ENCODE results near the gene DEXI.

DEXI gene

GRCh38 chr16:10892782-10893318, 49.4 kb downstream of the DEXI start:
- POLR2A ChIA-PET, result interaction anchor here (1.6 kb wide), 1 partner anchor 14 kb away, joined by 4 read pairs; no protein-coding TSS in a partner anchor
- CTCF ChIA-PET, result interaction anchor here (0.9 kb wide), 1 partner anchor 25 kb away, joined by 3 read pairs; no protein-coding TSS in a partner anchor
- TF ChIP-seq ZNF274 (IDR thresholded peaks at IDR 0.05; ENCODE audit: low read length) (no peak), ZNF274 (tag by site-specific recombination; IDR thresholded peaks at IDR 0.05; ENCODE audit: borderline replicate concordance) (no peak), MYNN (tag by site-specific recombination; IDR thresholded peaks at IDR 0.05; ENCODE audit: borderline replicate concordance) (no peak), CTCF (tag by site-specific recombination; IDR thresholded peaks at IDR 0.05) (no peak), KLF7 (tag by site-specific recombination; IDR thresholded peaks at IDR 0.05; ENCODE audit: borderline replicate concordance) (no peak), ZNF777 (tag by site-specific recombination; IDR thresholded peaks at IDR 0.05; ENCODE audit: borderline replicate concordance) (no peak), ZNF24 (tag by site-specific recombination; IDR thresholded peaks at IDR 0.05) (no peak), HOXD13 (CRISPR knock-in tag; IDR thresholded peaks at IDR 0.05; ENCODE audit: borderline replicate concordance) (no peak), ZSCAN30 (tag by site-specific recombination; IDR thresholded peaks at IDR 0.05) (no peak)
- TF ChIP-seq, protein P1, sequence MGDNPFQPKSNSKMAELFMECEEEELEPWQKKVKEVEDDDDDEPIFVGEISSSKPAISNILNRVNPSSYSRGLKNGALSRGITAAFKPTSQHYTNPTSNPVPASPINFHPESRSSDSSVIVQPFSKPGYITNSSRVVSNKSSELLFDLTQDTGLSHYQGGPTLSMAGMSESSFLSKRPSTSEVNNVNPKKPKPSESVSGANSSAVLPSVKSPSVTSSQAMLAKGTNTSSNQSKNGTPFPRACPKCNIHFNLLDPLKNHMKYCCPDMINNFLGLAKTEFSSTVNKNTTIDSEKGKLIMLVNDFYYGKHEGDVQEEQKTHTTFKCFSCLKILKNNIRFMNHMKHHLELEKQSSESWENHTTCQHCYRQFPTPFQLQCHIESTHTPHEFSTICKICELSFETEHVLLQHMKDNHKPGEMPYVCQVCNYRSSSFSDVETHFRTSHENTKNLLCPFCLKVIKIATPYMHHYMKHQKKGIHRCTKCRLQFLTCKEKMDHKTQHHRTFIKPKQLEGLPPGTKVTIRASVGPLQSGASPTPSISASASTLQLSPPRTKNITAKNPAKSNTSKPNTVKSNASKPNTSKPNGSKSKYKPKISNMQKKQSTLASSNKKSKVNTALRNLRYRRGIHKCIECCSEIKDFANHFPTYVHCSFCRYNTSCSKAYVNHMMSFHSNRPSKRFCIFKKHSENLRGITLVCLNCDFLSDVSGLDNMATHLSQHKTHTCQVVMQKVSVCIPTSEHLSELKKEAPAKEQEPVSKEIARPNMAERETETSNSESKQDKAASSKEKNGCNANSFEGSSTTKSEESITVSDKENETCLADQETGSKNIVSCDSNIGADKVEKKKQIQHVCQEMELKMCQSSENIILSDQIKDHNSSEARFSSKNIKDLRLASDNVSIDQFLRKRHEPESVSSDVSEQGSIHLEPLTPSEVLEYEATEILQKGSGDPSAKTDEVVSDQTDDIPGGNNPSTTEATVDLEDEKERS (tag by site-specific recombination; IDR thresholded peaks at IDR 0.05), result no peak
- H3K4me1 ChIP-seq (ENCODE audit: control insufficient read depth, insufficient read depth, low read length), result no peaks in the 10 kb centered on the region
- H3K9me3 ChIP-seq (ENCODE audit: control insufficient read depth, insufficient read depth, low read depth, low read length), result no peaks in the 10 kb centered on the region
- no peak overlapping the region for H3K27ac ChIP-seq (ENCODE audit: extremely low read depth, low read depth, low read length)
- H3K4me3 ChIP-seq (ENCODE audit: low read depth, low read length), result no peak overlapping the region
- no peaks in the 10 kb centered on the region for H3K36me3 ChIP-seq (ENCODE audit: control insufficient read depth in 2 of 2, insufficient read depth in 1 of 2, low read length in 2 of 2)

- CTCF ChIA-PET, result no interaction called here
- Histone ChIP-seq H3K4me3 (ENCODE audit: low read depth, low read length) (no peak overlapping the region), H3K36me3 (ENCODE audit: control insufficient read depth in 2 of 2, insufficient read depth in 1 of 2, low read length in 2 of 2) (no peaks in the 10 kb centered on the region), H3K9me3 (ENCODE audit: control insufficient read depth, insufficient read depth, low read depth, low read length) (no peaks in the 10 kb centered on the region), H3K4me1 (ENCODE audit: control insufficient read depth, insufficient read depth, low read length) (no peaks in the 10 kb centered on the region), H3K27ac (ENCODE audit: extremely low read depth, low read depth, low read length) (no peak overlapping the region)
- POLR2A ChIA-PET, result no interaction called here
- TF ChIP-seq ZBTB8A (tag by site-specific recombination; IDR thresholded peaks at IDR 0.05) (no peak), INSM2 (tag by site-specific recombination; IDR thresholded peaks at IDR 0.05) (no peak), ZNF776 (tag by site-specific recombination; IDR thresholded peaks at IDR 0.05; ENCODE audit: borderline replicate concordance) (no peak), GLI2 (tag by site-specific recombination; IDR thresholded peaks at IDR 0.05; ENCODE audit: borderline replicate concordance, low read depth) (no peak), ZSCAN16 (tag by site-specific recombination; IDR thresholded peaks at IDR 0.05) (no peak), ZNF18 (tag by site-specific recombination; IDR thresholded peaks at IDR 0.05) (no peak), KLF17 (tag by site-specific recombination; IDR thresholded peaks at IDR 0.05) (no peak), ZNF747 (tag by site-specific recombination; IDR thresholded peaks at IDR 0.05) (no peak), ZNF692 (tag by site-specific recombination; IDR thresholded peaks at IDR 0.05) (no peak), PRDM1 (tag by site-specific recombination; IDR thresholded peaks at IDR 0.05) (no peak), ZNF596 (tag by site-specific recombination; IDR thresholded peaks at IDR 0.05) (no peak), ZNF140 (tag by site-specific recombination; IDR thresholded peaks at IDR 0.05) (no peak), ZNF155 (tag by site-specific recombination; IDR thresholded peaks at IDR 0.05) (no peak)
- TF ChIP-seq, protein P2, sequence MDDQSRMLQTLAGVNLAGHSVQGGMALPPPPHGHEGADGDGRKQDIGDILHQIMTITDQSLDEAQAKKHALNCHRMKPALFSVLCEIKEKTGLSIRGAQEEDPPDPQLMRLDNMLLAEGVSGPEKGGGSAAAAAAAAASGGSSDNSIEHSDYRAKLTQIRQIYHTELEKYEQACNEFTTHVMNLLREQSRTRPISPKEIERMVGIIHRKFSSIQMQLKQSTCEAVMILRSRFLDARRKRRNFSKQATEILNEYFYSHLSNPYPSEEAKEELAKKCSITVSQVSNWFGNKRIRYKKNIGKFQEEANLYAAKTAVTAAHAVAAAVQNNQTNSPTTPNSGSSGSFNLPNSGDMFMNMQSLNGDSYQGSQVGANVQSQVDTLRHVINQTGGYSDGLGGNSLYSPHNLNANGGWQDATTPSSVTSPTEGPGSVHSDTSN (CRISPR knock-in tag; IDR thresholded peaks at IDR 0.05), result no peak
These were observed 52.4 kb downstream of the DEXI start for GRCh38 chr16:10889855-10890254.

Data from HEK293 (cell line).